ENCODE results near the gene SLC22A4. TPM values are rescaled to one million over a fixed set of nuclear protein-coding genes. Genes with fewer than 3 reads are reported as not detected.

Gene SLC22A4
- total RNA-seq, 1 donor from 2014 or later, result 1.3 TPM

GRCh38 chr5:132354381-132355139, 60.4 kb downstream of the SLC22A4 start:
- Mint-ChIP-seq H3K4me1 (ENCODE audit: unreplicated experiment) (peaks cover 7% of the 10 kb centered on the region), H3K27me3 (no peaks in the 10 kb centered on the region), H3K27ac (peak overlapping the region; percentile 2), H3K36me3 (peaks cover 25% of the 10 kb centered on the region), H3K9me3 (peaks cover 5% of the 10 kb centered on the region), H3K4me3 (no peak overlapping the region)
- TF ChIP-seq CTCF (conservative IDR thresholded peaks at IDR 0.05), result no peak
- no peak for DNase-seq (ENCODE audit: extremely low spot score, unreplicated experiment)

- DNase-seq (ENCODE audit: extremely low spot score, unreplicated experiment), result no peak
- Mint-ChIP-seq H3K27me3 (no peaks in the 10 kb centered on the region), H3K36me3 (peaks cover 22% of the 10 kb centered on the region), H3K27ac (no peak overlapping the region), H3K4me3 (no peak overlapping the region), H3K4me1 (ENCODE audit: unreplicated experiment) (peaks cover 7% of the 10 kb centered on the region), H3K9me3 (peaks cover 5% of the 10 kb centered on the region)
- TF ChIP-seq CTCF (conservative IDR thresholded peaks at IDR 0.05), result no peak
Measured at GRCh38 chr5:132355140-132355765, 61.1 kb downstream of the SLC22A4 start.

GRCh38 chr5:132358775-132359174, 64.6 kb downstream of the SLC22A4 start:
- Mint-ChIP-seq H3K27ac (no peak overlapping the region), H3K36me3 (peaks cover 32% of the 10 kb centered on the region)

GRCh38 chr5:132362086-132362485, 67.9 kb downstream of the SLC22A4 start:
- TF ChIP-seq CTCF (conservative IDR thresholded peaks at IDR 0.05), result no peak
- no peak overlapping the region for H3K4me3 Mint-ChIP-seq
- peaks cover 5% of the 10 kb centered on the region for H3K4me1 Mint-ChIP-seq (ENCODE audit: unreplicated experiment)
- DNase-seq (ENCODE audit: extremely low spot score, unreplicated experiment), result no peak
- H3K27me3 Mint-ChIP-seq, result no peaks in the 10 kb centered on the region
- no peak overlapping the region for H3K27ac Mint-ChIP-seq
- H3K9me3 Mint-ChIP-seq, result no peaks in the 10 kb centered on the region
- peaks cover 31% of the 10 kb centered on the region for H3K36me3 Mint-ChIP-seq

More at GRCh38 chr5:132358775-132359174, 64.6 kb downstream of the SLC22A4 start:
- no peak for TF ChIP-seq CTCF (conservative IDR thresholded peaks at IDR 0.05)
- Mint-ChIP-seq H3K27me3 (no peaks in the 10 kb centered on the region), H3K4me1 (ENCODE audit: unreplicated experiment) (peaks cover 11% of the 10 kb centered on the region), H3K9me3 (no peaks in the 10 kb centered on the region), H3K4me3 (no peak overlapping the region)
- DNase-seq (ENCODE audit: extremely low spot score, unreplicated experiment), result no peak

- Mint-ChIP-seq H3K27me3 (no peaks in the 10 kb centered on the region), H3K27ac (peak overlapping the region; percentile 59), H3K36me3 (peaks cover 31% of the 10 kb centered on the region), H3K4me1 (ENCODE audit: unreplicated experiment) (peaks cover 9% of the 10 kb centered on the region), H3K9me3 (no peaks in the 10 kb centered on the region), H3K4me3 (peak overlapping the region; percentile 14)
- DNase-seq (ENCODE audit: extremely low spot score, unreplicated experiment), result no peak
- no peak for TF ChIP-seq CTCF (conservative IDR thresholded peaks at IDR 0.05)
Measured at GRCh38 chr5:132363431-132364112, 69.4 kb downstream of the SLC22A4 start.

Measured in type B pancreatic cell (in vitro differentiated cells).